Keratinocyte (primary cell): ENCODE measurements around the gene LYPD8. TPM values are rescaled to one million over a fixed set of nuclear protein-coding genes. Genes with fewer than 3 reads are reported as not detected.

Source experiments
- DNase-seq: peaks from one replicate; pipeline ENCODE4 v3.0.0-alpha.2; 2011; ENCODE audit warnings: low read depth, missing footprints, low spot score
- FAIRE-seq: peaks from 2 replicates; lab custom pipeline; 2011; peaks lifted over from hg19 to GRCh38; lab: Jason Lieb, UNC
- H2AFZ ChIP-seq: 2 replicates; pipeline ENCODE4 v1.6.0; 2012; ENCODE audit warnings: low read length, control low read depth, inconsistent platforms; ENCODE audit not compliant: control insufficient read depth
- H3K27ac ChIP-seq: 2 replicates; pipeline ENCODE4 v1.5.1; 2011; ENCODE audit warnings: low read length; ENCODE audit not compliant: control insufficient read depth, insufficient read depth
- H3K27me3 ChIP-seq: 3 replicates; pipeline ENCODE4 v1.6.0; 2011; ENCODE audit warnings: low read length; ENCODE audit not compliant: control insufficient read depth, insufficient read depth; ENCODE audit errors: extremely low read depth
- H3K36me3 ChIP-seq, 2 experiments: 2 replicates in 1 of 2; 3 replicates in 1 of 2; pipeline ENCODE4 v1.5.1; 2011; ENCODE audit warnings: low read length in 2 of 2, mild to moderate bottlenecking in 1 of 2; ENCODE audit not compliant: control insufficient read depth in 2 of 2, insufficient read depth in 2 of 2; ENCODE audit errors: extremely low read depth in 1 of 2
- H3K4me1 ChIP-seq: 3 replicates; pipeline ENCODE4 v1.5.1; 2011; ENCODE audit warnings: low read length; ENCODE audit not compliant: control insufficient read depth, insufficient read depth; ENCODE audit errors: extremely low read depth
- H3K4me2 ChIP-seq: 3 replicates; pipeline ENCODE4 v1.6.0; 2011; ENCODE audit warnings: low read depth, low read length; ENCODE audit not compliant: control insufficient read depth, insufficient read depth; ENCODE audit errors: extremely low read depth
- H3K4me3 ChIP-seq, 3 experiments: fragments of 200-600 bp in 1 of 3; sonication (generic) in 1 of 3; 2 replicates in 2 of 3; 3 replicates in 1 of 3; pipeline ENCODE4 v1.5.1; 2011 to 2016; ENCODE audit warnings: low read length in 3 of 3, mild to moderate bottlenecking in 3 of 3, control low read depth in 2 of 3, inconsistent platforms in 1 of 3, low read depth in 1 of 3, mixed read lengths in 1 of 3, mixed run types in 1 of 3, moderate library complexity in 1 of 3; ENCODE audit not compliant: control insufficient read depth in 2 of 3, insufficient read depth in 2 of 3; ENCODE audit errors: extremely low read depth in 1 of 3
- H3K79me2 ChIP-seq: 2 replicates; pipeline ENCODE4 v1.6.0; 2012; ENCODE audit warnings: low read length; ENCODE audit not compliant: control insufficient read depth, insufficient read depth
- H3K9ac ChIP-seq: 3 replicates; pipeline ENCODE4 v1.6.0; 2011; ENCODE audit warnings: low read length; ENCODE audit not compliant: control insufficient read depth, insufficient read depth; ENCODE audit errors: extremely low read depth
- H3K9me1 ChIP-seq: 3 replicates; pipeline ENCODE4 v1.6.0; 2011; ENCODE audit warnings: low read length; ENCODE audit not compliant: control insufficient read depth, insufficient read depth; ENCODE audit errors: extremely low read depth
- H3K9me3 ChIP-seq: 2 replicates; pipeline ENCODE4 v1.5.1; 2012; ENCODE audit warnings: low read depth, low read length; ENCODE audit not compliant: control insufficient read depth
- H4K20me1 ChIP-seq: 3 replicates; pipeline ENCODE4 v1.6.0; 2011; ENCODE audit warnings: low read length; ENCODE audit not compliant: control insufficient read depth, insufficient read depth; ENCODE audit errors: extremely low read depth
- CTCF ChIP-seq, 3 experiments: IDR thresholded peaks in 1 of 3; conservative IDR thresholded peaks in 1 of 3; optimal IDR thresholded peaks in 1 of 3; 2 replicates in 2 of 3; 3 replicates in 1 of 3; pipeline versions ENCODE3 to v1.5.1; 2011; ENCODE audit warnings: low read length in 3 of 3, mild to moderate bottlenecking in 3 of 3, moderate library complexity in 2 of 3, control low read depth in 1 of 3, inconsistent platforms in 1 of 3; ENCODE audit not compliant: insufficient read depth in 2 of 3; ENCODE audit errors: extremely low read depth in 1 of 3
- EZH2 ChIP-seq: IDR thresholded peaks from one replicate; pipeline ENCODE4 v1.6.1; 2012; ENCODE audit warnings: inconsistent platforms, mild to moderate bottlenecking, low read length, moderate library complexity
- dilution Hi-C: fragments of 300-500 bp; cut with MboI; formaldehyde crosslinking; loops from one replicate; pipeline ENCODE4 v1.7.0; 2020; ENCODE audit warnings: low sequenced_read_pairs; ENCODE audit not compliant: extremely low pct_ligation_motif_present
- polyA plus RNA-seq, 5 experiments: library from polyadenylated mRNA; depleted of rRNA in 3 of 5; stranded (reverse) in 3 of 5; stranded (forward) in 1 of 5; unstranded in 1 of 5; fragments of >200 nt; gene quantifications; 1 replicate in 1 of 5; 2 replicates in 3 of 5; 3 replicates in 1 of 5; pipeline versions ENCODE4 v1.2.1 to v1.2.3, GENCODE V29; 2011 to 2012; ENCODE audit warnings: missing spikeins in 2 of 5, low read depth in 1 of 5, low replicate concordance in 1 of 5

LYPD8 gene
- polyA plus RNA-seq, 1 donor (not counting 4 experiments of a cell fraction or from before 2014, with no cell fraction given), result not detected

GRCh38 chr1:248699099-248699498 lies 56.5 kb downstream of the LYPD8 start:
- Histone ChIP-seq H3K27me3 (no peaks in the 10 kb centered on the region), H2AFZ (no peak overlapping the region), H3K9ac (no peak overlapping the region), H3K79me2 (no peaks in the 10 kb centered on the region), H3K9me1 (no peaks in the 10 kb centered on the region), H3K4me2 (no peak overlapping the region), H3K27ac (no peak overlapping the region), H3K4me3 (no peak overlapping the region), H3K36me3 (no peaks in the 10 kb centered on the region), H4K20me1 (no peaks in the 10 kb centered on the region), H3K4me1 (no peaks in the 10 kb centered on the region), H3K9me3 (no peaks in the 10 kb centered on the region)
- dilution Hi-C loops, result no loop called here
- no peak for DNase-seq
- TF ChIP-seq CTCF (optimal IDR thresholded peaks at IDR 0.05 in 1 of 3, IDR thresholded peaks at IDR 0.05 in 1 of 3, conservative IDR thresholded peaks at IDR 0.05 in 1 of 3; ENCODE audit: extremely low read depth in 1 of 3, insufficient read depth in 2 of 3, low read length in 3 of 3), result no peak
- no peak for TF ChIP-seq EZH2
- no peak for FAIRE-seq

GRCh38 chr1:248697907-248698306 lies 57.7 kb downstream of the LYPD8 start:
- no peak overlapping the region for H3K4me3 ChIP-seq
- H3K9me1 ChIP-seq, result no peaks in the 10 kb centered on the region
- no peak overlapping the region for H2AFZ ChIP-seq
- no peaks in the 10 kb centered on the region for H3K36me3 ChIP-seq
- H3K4me2 ChIP-seq, result no peak overlapping the region
- no peaks in the 10 kb centered on the region for H3K27me3 ChIP-seq
- TF ChIP-seq CTCF (optimal IDR thresholded peaks at IDR 0.05 in 1 of 3, IDR thresholded peaks at IDR 0.05 in 1 of 3, conservative IDR thresholded peaks at IDR 0.05 in 1 of 3; ENCODE audit: extremely low read depth in 1 of 3, insufficient read depth in 2 of 3, low read length in 3 of 3) (no peak), EZH2 (no peak)
- no peak overlapping the region for H3K9ac ChIP-seq
- no peaks in the 10 kb centered on the region for H3K79me2 ChIP-seq
- H3K9me3 ChIP-seq, result no peaks in the 10 kb centered on the region
- H3K4me1 ChIP-seq, result no peaks in the 10 kb centered on the region
- no peak overlapping the region for H3K27ac ChIP-seq
- no peak for FAIRE-seq
- H4K20me1 ChIP-seq, result no peaks in the 10 kb centered on the region
- dilution Hi-C loops, result no loop called here
- no peak for DNase-seq
